Endothelial cell (in vitro differentiated cells): ENCODE results near the gene ANGPT4. TPM values are rescaled to one million over a fixed set of nuclear protein-coding genes. Genes with fewer than 3 reads are reported as not detected.

Experiments used
- DNase-seq: peaks from one replicate; pipeline ENCODE4 v3.0.0; 2021; ENCODE audit warnings: low spot score
- H3K27ac Mint-ChIP-seq: one replicate; pipeline ENCODE4 v1.8.0; 2021; ENCODE audit warnings: mixed read lengths, inconsistent platforms; ENCODE audit not compliant: unreplicated experiment
- H3K27me3 Mint-ChIP-seq: one replicate; pipeline ENCODE4 v1.8.0; 2021; ENCODE audit warnings: mild to moderate bottlenecking, moderate library complexity, mixed read lengths, inconsistent platforms; ENCODE audit not compliant: unreplicated experiment
- H3K36me3 Mint-ChIP-seq: one replicate; pipeline ENCODE4 v1.8.0; 2021; ENCODE audit warnings: mild to moderate bottlenecking, low read depth, mixed read lengths, inconsistent platforms; ENCODE audit not compliant: unreplicated experiment
- H3K4me1 Mint-ChIP-seq: one replicate; pipeline ENCODE4 v1.8.0; 2021; ENCODE audit warnings: mild to moderate bottlenecking, mixed read lengths, inconsistent platforms; ENCODE audit not compliant: unreplicated experiment
- H3K4me3 Mint-ChIP-seq: one replicate; pipeline ENCODE4 v1.8.0; 2021; ENCODE audit warnings: mild to moderate bottlenecking, mixed read lengths, inconsistent platforms; ENCODE audit not compliant: unreplicated experiment
- H3K9me3 Mint-ChIP-seq: one replicate; pipeline ENCODE4 v1.8.0; 2021; ENCODE audit warnings: mixed read lengths, inconsistent platforms; ENCODE audit not compliant: unreplicated experiment
- total RNA-seq: library from RNA; stranded (reverse); fragmentation: NEBNext Ultra II Directional; extraction: Animal tissue kit (Norgen Biotek cat#: 25700); gene quantifications from one replicate; pipeline ENCODE4 v1.2.1, GENCODE V29; 2021; ENCODE audit not compliant: unreplicated experiment
- TF ChIP-seq, protein P1 (sequence below): fragments of 200-600 bp; sonication (generic); IDR thresholded peaks from one replicate; pipeline ENCODE4 v1.5.0; 2021; ENCODE audit warnings: antibody characterized with exemption; ENCODE audit not compliant: unreplicated experiment

The ANGPT4 gene
- total RNA-seq, 1 donor from 2014 or later, result 0.51 TPM

DNA sequence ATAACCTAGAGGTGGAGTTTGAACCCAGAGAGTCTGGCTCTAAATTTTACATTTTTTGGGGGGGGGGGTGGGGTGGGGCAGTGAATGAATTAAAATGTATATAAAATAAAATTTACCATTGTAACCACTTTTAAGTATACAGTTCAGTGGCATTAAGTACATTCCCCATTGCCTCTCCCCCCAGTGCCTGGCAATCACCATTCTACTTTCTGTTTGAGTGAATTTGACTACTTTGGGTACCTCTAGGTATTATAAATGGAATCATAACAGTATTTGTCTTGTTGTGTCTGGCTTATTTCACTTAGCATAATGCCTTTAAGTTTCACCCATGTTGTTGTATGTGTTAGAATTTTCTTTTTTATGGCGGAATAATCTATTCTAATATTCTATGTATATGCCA, 79.9 kb downstream of the ANGPT4 start:
- Mint-ChIP-seq H3K27ac (no peak overlapping the region), H3K36me3 (peaks cover 14% of the 10 kb centered on the region), H3K27me3 (peaks cover 12% of the 10 kb centered on the region), H3K9me3 (peaks cover 5% of the 10 kb centered on the region), H3K4me1 (peaks cover 18% of the 10 kb centered on the region), H3K4me3 (no peak overlapping the region)
- no peak for DNase-seq
- TF ChIP-seq, protein P1, sequence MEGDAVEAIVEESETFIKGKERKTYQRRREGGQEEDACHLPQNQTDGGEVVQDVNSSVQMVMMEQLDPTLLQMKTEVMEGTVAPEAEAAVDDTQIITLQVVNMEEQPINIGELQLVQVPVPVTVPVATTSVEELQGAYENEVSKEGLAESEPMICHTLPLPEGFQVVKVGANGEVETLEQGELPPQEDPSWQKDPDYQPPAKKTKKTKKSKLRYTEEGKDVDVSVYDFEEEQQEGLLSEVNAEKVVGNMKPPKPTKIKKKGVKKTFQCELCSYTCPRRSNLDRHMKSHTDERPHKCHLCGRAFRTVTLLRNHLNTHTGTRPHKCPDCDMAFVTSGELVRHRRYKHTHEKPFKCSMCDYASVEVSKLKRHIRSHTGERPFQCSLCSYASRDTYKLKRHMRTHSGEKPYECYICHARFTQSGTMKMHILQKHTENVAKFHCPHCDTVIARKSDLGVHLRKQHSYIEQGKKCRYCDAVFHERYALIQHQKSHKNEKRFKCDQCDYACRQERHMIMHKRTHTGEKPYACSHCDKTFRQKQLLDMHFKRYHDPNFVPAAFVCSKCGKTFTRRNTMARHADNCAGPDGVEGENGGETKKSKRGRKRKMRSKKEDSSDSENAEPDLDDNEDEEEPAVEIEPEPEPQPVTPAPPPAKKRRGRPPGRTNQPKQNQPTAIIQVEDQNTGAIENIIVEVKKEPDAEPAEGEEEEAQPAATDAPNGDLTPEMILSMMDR, result no peak

DNA sequence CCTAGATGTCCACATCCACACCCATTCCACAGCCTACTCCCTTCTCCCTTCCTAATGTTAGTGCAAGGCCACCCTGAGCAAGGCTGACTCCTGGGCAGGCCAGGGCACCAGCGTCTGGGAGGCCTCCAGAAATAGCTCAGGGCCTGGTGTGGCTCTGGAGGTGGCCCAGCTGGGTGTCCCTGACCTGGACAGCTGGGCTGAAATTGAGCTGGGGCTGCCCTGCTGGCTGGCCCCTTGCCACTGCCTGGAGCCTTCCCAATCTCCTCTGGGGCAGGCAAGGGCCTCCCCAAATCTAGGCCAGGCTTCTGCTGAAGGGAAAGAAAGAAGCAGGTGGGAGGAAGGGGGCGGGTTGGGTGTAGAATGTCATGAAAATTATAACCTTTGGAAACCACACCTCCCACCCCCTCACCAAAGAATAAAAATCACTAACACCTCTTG, 80.5 kb downstream of the ANGPT4 start:
- peaks cover 14% of the 10 kb centered on the region for H3K36me3 Mint-ChIP-seq

DNA sequence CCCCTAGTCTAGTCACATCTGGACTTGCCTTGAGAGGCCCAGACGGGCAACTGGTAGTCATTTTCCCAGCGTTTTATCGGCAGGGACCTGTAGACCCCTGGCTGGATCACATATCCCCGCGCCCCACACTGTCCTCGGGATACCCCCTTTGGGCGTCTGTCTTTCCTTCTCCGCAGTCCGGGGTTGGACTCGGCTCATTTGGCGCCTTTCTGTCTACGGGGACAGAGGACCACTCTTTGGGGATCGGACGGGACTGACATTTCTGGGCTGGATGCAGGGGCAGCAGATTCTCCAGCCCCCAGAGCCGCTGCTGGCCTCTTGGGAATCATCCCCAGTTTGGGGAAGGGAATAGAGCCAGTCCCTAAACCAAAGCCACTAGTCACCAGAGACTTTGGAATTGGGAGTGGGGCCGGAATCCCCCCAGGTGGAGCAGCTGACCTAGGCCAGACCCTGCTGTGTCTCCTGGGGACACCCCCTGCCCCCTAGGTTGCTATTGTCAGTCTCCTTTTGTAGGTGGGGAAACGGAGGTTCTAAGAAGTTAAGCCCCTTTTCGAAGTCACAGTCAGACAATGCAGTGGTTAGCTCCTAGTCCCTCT, 81.9 kb downstream of the ANGPT4 start:
- Mint-ChIP-seq H3K36me3 (peaks cover 14% of the 10 kb centered on the region), H3K4me3 (peak overlapping the region; percentile 89), H3K4me1 (peaks cover 18% of the 10 kb centered on the region), H3K27ac (peak overlapping the region; percentile 57), H3K27me3 (peaks cover 5% of the 10 kb centered on the region), H3K9me3 (peaks cover 5% of the 10 kb centered on the region)
- TF ChIP-seq, protein P1, result no peak
- no peak for DNase-seq

More for the DNA sequence above, 80.5 kb downstream of the ANGPT4 start:
- TF ChIP-seq, protein P1, result no peak
- DNase-seq, result no peak
- Mint-ChIP-seq H3K4me1 (peaks cover 18% of the 10 kb centered on the region), H3K9me3 (peaks cover 5% of the 10 kb centered on the region), H3K27me3 (peaks cover 11% of the 10 kb centered on the region), H3K27ac (no peak overlapping the region), H3K4me3 (no peak overlapping the region)

DNA sequence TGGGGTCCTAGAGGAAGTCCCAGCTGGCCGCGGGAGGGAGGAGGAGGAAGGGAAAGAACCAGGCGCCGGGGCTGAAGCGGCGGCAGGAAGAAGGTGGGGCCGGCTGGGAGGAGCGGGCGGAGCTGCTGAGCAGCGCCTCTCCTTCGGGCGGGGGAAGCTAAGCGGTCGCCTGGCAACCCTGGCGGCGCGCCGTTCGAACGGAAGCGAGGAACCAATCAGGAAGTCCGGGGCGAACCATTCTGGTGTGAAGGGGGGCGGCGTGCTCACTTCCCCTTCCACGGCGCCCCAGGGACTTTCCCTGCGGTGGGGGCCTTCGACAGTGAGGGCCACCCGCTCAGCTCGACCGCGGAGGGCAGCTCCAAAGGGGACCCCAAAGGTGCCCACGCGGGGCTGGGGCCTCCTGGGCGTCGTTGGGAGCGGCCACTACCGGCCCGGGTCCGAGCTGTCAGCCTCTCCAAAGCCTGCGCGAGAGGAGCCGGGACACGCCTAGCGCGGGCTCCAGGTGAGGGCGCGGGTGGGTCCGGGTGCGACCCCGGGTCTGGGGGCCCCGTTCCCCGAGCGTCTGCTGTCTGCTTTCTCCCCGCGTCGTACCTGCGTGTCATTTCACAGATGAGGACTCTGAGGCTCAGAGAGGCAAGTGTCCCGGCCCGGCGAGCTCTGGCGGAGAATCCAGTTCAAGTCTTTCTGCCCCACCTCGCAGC, 82.5 kb downstream of the ANGPT4 start, which contains the start of gene FAM110A:
Gene FAM110A, plus strand, starts transcription at position 266 of the 701 bp plus-strand sequence. CDS start 11,090 bp downstream, outside the sequence.
- peak; percentile 92 for DNase-seq
- Mint-ChIP-seq H3K36me3 (peaks cover 10% of the 10 kb centered on the region), H3K27me3 (peaks cover 5% of the 10 kb centered on the region), H3K4me1 (peaks cover 18% of the 10 kb centered on the region), H3K9me3 (peaks cover 5% of the 10 kb centered on the region), H3K4me3 (peak within 1 kb of the TSS; percentile 89), H3K27ac (peak within 1 kb of the TSS; percentile 88)
- TF ChIP-seq, protein P1, result no peak

DNA sequence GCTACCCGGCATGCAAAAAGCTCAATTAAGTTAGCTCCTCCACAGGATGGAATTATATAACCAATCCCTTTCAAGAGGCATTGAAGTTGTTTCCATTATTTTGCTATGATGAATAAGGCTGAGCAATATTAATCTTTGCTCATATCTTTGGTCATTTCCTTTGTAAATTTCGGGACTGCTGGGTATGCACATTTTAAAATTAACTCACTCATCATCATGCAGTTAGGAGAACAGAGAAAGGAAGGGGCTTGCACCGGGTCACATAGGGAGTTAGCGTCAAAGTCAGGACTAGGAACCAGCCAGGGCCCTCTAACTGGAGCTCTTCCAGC, 83.0 kb downstream of the ANGPT4 start:
- Mint-ChIP-seq H3K36me3 (peaks cover 5% of the 10 kb centered on the region), H3K27me3 (peaks cover 5% of the 10 kb centered on the region), H3K9me3 (no peaks in the 10 kb centered on the region), H3K27ac (peak overlapping the region; percentile 88), H3K4me1 (peaks cover 17% of the 10 kb centered on the region), H3K4me3 (peak overlapping the region; percentile 87)
- TF ChIP-seq, protein P1, result no peak
- no peak for DNase-seq
